ENCODE results near the gene SLC16A2. TPM values are rescaled to one million over a fixed set of nuclear protein-coding genes. Genes with fewer than 3 reads are reported as not detected.
A peak's percentile ranks its signal among the peaks of the same experiment; 100 is the strongest.

SLC16A2 gene
- total RNA-seq, 6 experiments from 2014 or later = 16.7 to 68.8 (median 53.4) TPM

GRCh38 chrX:74490247-74490646, 69.0 kb downstream of the SLC16A2 start:
- Histone ChIP-seq H3K27ac (no peak overlapping the region), H3K4me1 (no peaks in the 10 kb centered on the region), H3K27me3 (no peaks in the 10 kb centered on the region), H3K36me3 (no peaks in the 10 kb centered on the region), H3K9me3 (no peaks in the 10 kb centered on the region), H3K4me3 (no peak overlapping the region)
- WGBS (ENCODE audit: insufficient coverage, low coverage, low lambda C conversion rate, missing lambda C conversion rate) = 42% methylated on average over 1 of the region's 1 CpG
- intact Hi-C loops (cut with DNase I) = no loop called here
- TF ChIP-seq CTCF (IDR thresholded peaks at IDR 0.05) = no peak
- TF ChIP-seq POLR2A (IDR thresholded peaks at IDR 0.05) = no peak
- DNase-seq (no peak), ATAC-seq (no peak)

GRCh38 chrX:74492720-74493201, 71.5 kb downstream of the SLC16A2 start:
- H3K27ac ChIP-seq = no peak overlapping the region
- H3K9me3 ChIP-seq = no peaks in the 10 kb centered on the region
- ATAC-seq (peak; percentile 9 to 58 (median 38)), DNase-seq (no peak)
- no peaks in the 10 kb centered on the region for H3K36me3 ChIP-seq
- intact Hi-C loops (cut with DNase I) = no loop called here
- peak; percentile 10 to 25 (median 21) for TF ChIP-seq CTCF (IDR thresholded peaks at IDR 0.05)
- TF ChIP-seq POLR2A (IDR thresholded peaks at IDR 0.05) = no peak
- H3K27me3 ChIP-seq = no peaks in the 10 kb centered on the region
- no peaks in the 10 kb centered on the region for H3K4me1 ChIP-seq
- WGBS (ENCODE audit: insufficient coverage, low coverage, low lambda C conversion rate, missing lambda C conversion rate) = 56% methylated on average over 2 of the region's 3 CpGs
- H3K4me3 ChIP-seq = no peak overlapping the region

- Histone ChIP-seq H3K4me1 (no peaks in the 10 kb centered on the region), H3K36me3 (no peaks in the 10 kb centered on the region), H3K27me3 (no peaks in the 10 kb centered on the region), H3K9me3 (no peaks in the 10 kb centered on the region), H3K4me3 (no peak overlapping the region), H3K27ac (no peak overlapping the region)
- ATAC-seq = no peak
- intact Hi-C loops (cut with DNase I) = no loop called here
- no peak for DNase-seq
- 50% methylated on average over 2 of the region's 3 CpGs for WGBS (ENCODE audit: insufficient coverage, low coverage, low lambda C conversion rate, missing lambda C conversion rate)
- TF ChIP-seq POLR2A (IDR thresholded peaks at IDR 0.05) (no peak), CTCF (IDR thresholded peaks at IDR 0.05) (no peak)
These were observed 72.5 kb downstream of the SLC16A2 start for GRCh38 chrX:74493806-74494205.

- ATAC-seq (peak in 3 of 4 donors; percentile 31 to 53 (median 36)), DNase-seq (no peak)
- H3K36me3 ChIP-seq = no peaks in the 10 kb centered on the region
- no peak overlapping the region for H3K27ac ChIP-seq
- intact Hi-C loops (cut with DNase I) = no loop called here
- no peak overlapping the region for H3K4me3 ChIP-seq
- H3K9me3 ChIP-seq = no peaks in the 10 kb centered on the region
- H3K4me1 ChIP-seq = peaks cover 0 to 20% (median 9%) of the 10 kb centered on the region in 4 donors
- H3K27me3 ChIP-seq = no peaks in the 10 kb centered on the region
- TF ChIP-seq POLR2A (IDR thresholded peaks at IDR 0.05) = no peak
- no peak for TF ChIP-seq CTCF (IDR thresholded peaks at IDR 0.05)
These were observed 77.6 kb downstream of the SLC16A2 start for GRCh38 chrX:74498924-74499323.

- WGBS (ENCODE audit: insufficient coverage, low coverage, low lambda C conversion rate, missing lambda C conversion rate) = 37% methylated on average over 2 of the region's 2 CpGs
- Histone ChIP-seq H3K4me1 (peaks cover 0 to 21% (median 9%) of the 10 kb centered on the region in 4 donors), H3K4me3 (peak overlapping the region in 2 of 3 donors; percentile 6 to 7), H3K27me3 (no peaks in the 10 kb centered on the region), H3K27ac (peak overlapping the region in 1 of 3 donors; percentile 20), H3K9me3 (no peaks in the 10 kb centered on the region), H3K36me3 (no peaks in the 10 kb centered on the region)
- peak in 1 of 3 donors; percentile 53 for DNase-seq
- TF ChIP-seq CTCF (IDR thresholded peaks at IDR 0.05) = no peak
- TF ChIP-seq POLR2A (IDR thresholded peaks at IDR 0.05) = no peak
- peak; percentile 41 to 82 (median 66) for ATAC-seq
- intact Hi-C loops (cut with DNase I) = no loop called here
These were observed 78.8 kb downstream of the SLC16A2 start for GRCh38 chrX:74500067-74500466.

Data from right lobe of liver (tissue), 6 donors.